ENCODE data around the gene AFAP1L1. TPM values are rescaled to one million over a fixed set of nuclear protein-coding genes. Genes with fewer than 3 reads are reported as not detected.

AFAP1L1 gene
- total and polyA plus RNA-seq, 12 donors: 30.3 to 61.6 (median 43.5) TPM

DNA sequence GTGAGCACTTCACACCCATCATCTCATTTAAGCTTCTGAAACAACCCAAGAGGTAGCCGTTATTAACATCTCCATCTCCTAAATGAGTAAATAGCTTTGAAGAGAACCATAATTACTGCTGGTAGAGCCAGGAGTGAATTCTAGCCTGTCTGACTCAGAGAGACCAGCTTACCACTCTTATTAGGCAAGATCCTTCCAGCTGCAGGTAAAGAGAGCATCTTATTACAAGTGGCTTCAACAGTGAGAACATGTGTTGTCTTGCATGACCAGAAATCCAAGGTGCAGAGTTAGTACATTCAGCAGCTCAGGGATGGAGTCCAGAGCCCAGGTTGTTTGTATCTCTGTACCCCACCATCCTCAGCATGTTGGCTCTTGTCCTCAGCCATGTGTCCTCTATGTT, 10.9 kb upstream of the AFAP1L1 start:
- no peak for ATAC-seq
- intact Hi-C loops (cut with DNase I): loop anchor here in 4 of 10 donors (10.0 kb wide), 2 partner anchors 104 to 174 kb away; no protein-coding TSS in a partner anchor
- H3K36me3 ChIP-seq: peaks cover 0 to 34% (median 9%) of the 10 kb centered on the region in 9 donors

GRCh38 chr5:149261246-149261645, 10.4 kb upstream of the AFAP1L1 start:
- Histone ChIP-seq H3K27ac (no peak overlapping the region), H3K36me3 (peaks cover 0 to 30% (median 9%) of the 10 kb centered on the region in 9 donors), H3K27me3 (no peaks in the 10 kb centered on the region), H3K4me1 (peaks cover 0 to 10% (median 0%) of the 10 kb centered on the region in 9 donors), H3K9me3 (no peaks in the 10 kb centered on the region), H3K4me3 (no peak overlapping the region)
- TF ChIP-seq, protein P1, sequence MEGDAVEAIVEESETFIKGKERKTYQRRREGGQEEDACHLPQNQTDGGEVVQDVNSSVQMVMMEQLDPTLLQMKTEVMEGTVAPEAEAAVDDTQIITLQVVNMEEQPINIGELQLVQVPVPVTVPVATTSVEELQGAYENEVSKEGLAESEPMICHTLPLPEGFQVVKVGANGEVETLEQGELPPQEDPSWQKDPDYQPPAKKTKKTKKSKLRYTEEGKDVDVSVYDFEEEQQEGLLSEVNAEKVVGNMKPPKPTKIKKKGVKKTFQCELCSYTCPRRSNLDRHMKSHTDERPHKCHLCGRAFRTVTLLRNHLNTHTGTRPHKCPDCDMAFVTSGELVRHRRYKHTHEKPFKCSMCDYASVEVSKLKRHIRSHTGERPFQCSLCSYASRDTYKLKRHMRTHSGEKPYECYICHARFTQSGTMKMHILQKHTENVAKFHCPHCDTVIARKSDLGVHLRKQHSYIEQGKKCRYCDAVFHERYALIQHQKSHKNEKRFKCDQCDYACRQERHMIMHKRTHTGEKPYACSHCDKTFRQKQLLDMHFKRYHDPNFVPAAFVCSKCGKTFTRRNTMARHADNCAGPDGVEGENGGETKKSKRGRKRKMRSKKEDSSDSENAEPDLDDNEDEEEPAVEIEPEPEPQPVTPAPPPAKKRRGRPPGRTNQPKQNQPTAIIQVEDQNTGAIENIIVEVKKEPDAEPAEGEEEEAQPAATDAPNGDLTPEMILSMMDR (IDR thresholded peaks at IDR 0.05): no peak
- intact Hi-C loops (cut with DNase I): loop anchor here in 4 of 10 donors (10.0 kb wide), 2 partner anchors 104 to 174 kb away; no protein-coding TSS in a partner anchor
- DNase-seq (no peak), ATAC-seq (no peak)
- 84 to 88% methylated on average over 7 of the region's 7 CpGs for WGBS, 2 donors

More for the DNA sequence above, 10.9 kb upstream of the AFAP1L1 start:
- no peak for DNase-seq
- no peaks in the 10 kb centered on the region for H3K9me3 ChIP-seq
- no peak overlapping the region for H3K4me3 ChIP-seq
- 79 to 90% methylated on average over 1 of the region's 1 CpG for WGBS, 2 donors
- no peak overlapping the region for H3K27ac ChIP-seq
- H3K27me3 ChIP-seq: no peaks in the 10 kb centered on the region
- H3K4me1 ChIP-seq: peaks cover 0 to 5% (median 0%) of the 10 kb centered on the region in 9 donors
- TF ChIP-seq, protein P1 (IDR thresholded peaks at IDR 0.05): no peak

DNA sequence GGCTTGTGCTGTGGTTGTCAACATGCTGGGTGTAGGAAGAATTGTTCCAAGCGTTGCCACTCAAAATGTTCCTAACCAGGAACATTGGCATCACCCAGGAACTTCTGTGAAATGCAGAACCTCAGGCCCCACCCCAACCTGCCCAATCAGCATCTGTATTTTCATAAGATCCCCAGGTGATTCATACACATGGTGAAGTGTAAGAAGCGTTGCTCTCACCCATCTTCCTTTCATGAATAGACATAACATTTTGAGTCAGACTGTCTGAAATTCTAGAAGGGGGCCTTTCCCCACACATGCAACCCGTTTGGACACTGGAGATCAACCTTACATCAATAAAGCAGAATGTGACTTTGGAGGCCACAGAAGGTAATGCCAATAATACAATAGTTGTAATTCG, 9.3 kb upstream of the AFAP1L1 start:
- DNase-seq (no peak), ATAC-seq (no peak)
- Histone ChIP-seq H3K27me3 (no peaks in the 10 kb centered on the region), H3K36me3 (peaks cover 0 to 22% (median 7%) of the 10 kb centered on the region in 9 donors), H3K9me3 (no peaks in the 10 kb centered on the region), H3K4me3 (no peak overlapping the region), H3K4me1 (peaks cover 0 to 20% (median 3%) of the 10 kb centered on the region in 9 donors), H3K27ac (no peak overlapping the region)
- TF ChIP-seq, protein P1 (IDR thresholded peaks at IDR 0.05): no peak
- 78 to 82% methylated on average over 4 of the region's 4 CpGs for WGBS, 2 donors
- intact Hi-C loops (cut with DNase I): loop anchor here in 4 of 10 donors (10.0 kb wide), 2 partner anchors 102 to 172 kb away; no protein-coding TSS in a partner anchor

GRCh38 chr5:149264439-149265067, 7.1 kb upstream of the AFAP1L1 start:
- Histone ChIP-seq H3K4me1 (peaks cover 0 to 34% (median 8%) of the 10 kb centered on the region in 9 donors), H3K9me3 (peaks cover 0 to 16% (median 12%) of the 10 kb centered on the region in 11 donors), H3K27ac (no peak overlapping the region), H3K27me3 (peaks cover 0 to 3% (median 0%) of the 10 kb centered on the region in 7 donors), H3K36me3 (no peaks in the 10 kb centered on the region), H3K4me3 (no peak overlapping the region)
- DNase-seq (no peak), ATAC-seq (peak in 2 of 8 donors; percentile 41 to 54)
- intact Hi-C loops (cut with DNase I): loop anchor here in 9 of 10 donors (1.0 to 10.0 kb wide), 8 partner anchors 100 to 303 kb away; no protein-coding TSS in a partner anchor
- TF ChIP-seq, protein P1 (IDR thresholded peaks at IDR 0.05): peak; percentile 10 to 52 (median 42)
- WGBS, 2 donors: 39 to 41% methylated on average over 12 of the region's 12 CpGs
